Psoas muscle (tissue), 8 donors: ENCODE data around the gene CD2BP2. TPM values are rescaled to one million over a fixed set of nuclear protein-coding genes. Genes with fewer than 3 reads are reported as not detected.

Experiments
- ATAC-seq, 4 donors: fragments of 200-7000 bp; cut with Tn5 transposase; one replicate each; pipeline ENCODE4 v1.9.1; 2020; ENCODE audit warnings: moderate library complexity in 3 of 4, mild to moderate bottlenecking in 2 of 4
- DNase-seq, 2 donors: peaks; one replicate each; pipeline ENCODE4 v3.0.0-alpha.2; 2020
- H3K27ac ChIP-seq: fragments of 200-600 bp; one replicate; pipeline ENCODE4 v1.8.0; 2022
- H3K27me3 ChIP-seq, 3 donors: fragments of 200-600 bp in 1 of 3; one replicate each; pipeline versions ENCODE4 v1.6.1 to v1.8.0; 2013 to 2022; ENCODE audit warnings: low read length in 2 of 3, mild to moderate bottlenecking in 2 of 3, moderate library complexity in 1 of 3; ENCODE audit not compliant: insufficient read depth in 3 of 3
- H3K36me3 ChIP-seq, 2 donors: fragments of 200-600 bp in 1 of 2; one replicate each; pipeline versions ENCODE4 v1.6.1 to v1.8.0; 2013 to 2022; ENCODE audit warnings: low read depth in 1 of 2, mild to moderate bottlenecking in 1 of 2, moderate library complexity in 1 of 2; ENCODE audit not compliant: insufficient read depth in 1 of 2
- H3K4me1 ChIP-seq: fragments of 200-600 bp; one replicate; pipeline ENCODE4 v1.8.0; 2022
- H3K4me3 ChIP-seq: fragments of 200-600 bp; one replicate; pipeline ENCODE4 v1.8.0; 2022; ENCODE audit warnings: mild to moderate bottlenecking
- H3K9me3 ChIP-seq: fragments of 200-600 bp; one replicate; pipeline ENCODE4 v1.8.0; 2022
- WGBS, 3 donors: extraction: QIAGEN DNeasy Blood & Tissue Kit; methylation state at CpG; one replicate each; pipeline versions ENCODE4 v1.1.6 to v1.1.7; 2013; 5-methylcytosine and 5-hydroxymethylcytosine counted together
- intact Hi-C, 2 donors: fragments of 100-400 bp; cut with DNase I; formaldehyde crosslinking; loops; one replicate each; pipeline versions ENCODE4 v1.11.0 to v1.14.2; 2022
- polyA plus RNA-seq, 3 donors: library from polyadenylated mRNA; stranded (reverse); fragments of 200-250 nt; gene quantifications; one replicate each; pipeline ENCODE4 v1.2.3, GENCODE V29; 2013
- total RNA-seq, 4 donors: library from RNA; stranded (reverse); fragmentation: NEBNext Ultra II Directional in 2 of 4; extraction: Animal tissue kit (Norgen Biotek cat#: 25700) in 2 of 4; gene quantifications; one replicate each; pipeline versions ENCODE4 v1.2.1 to v1.2.4, GENCODE V29; 2021 to 2023
- TF ChIP-seq, protein P1 (sequence below): fragments of 200-600 bp; IDR thresholded peaks from one replicate; pipeline ENCODE4 v1.8.0; 2022; ENCODE audit warnings: antibody characterized with exemption
- donor health status: healthy with polysubstance abuse.
- donor health status: DM: no; HTN: no; CAD: no; lungs with moderate emphysema.
- donor health status: Bipolar disorder and iron deficiency.
- donor health status: healthy.
- donor health status: DM: yes; HTN: yes; CAD: no.
- donor health status: DM: no; HTN: no; CAD: no.
- donor health status: DM: no; HTN: no; CAD: no.
- donor health status: DM: yes; HTN: yes; CAD: no.

CD2BP2 gene
- total and polyA plus RNA-seq, 7 donors: 31.0 to 65.0 (median 55.6) TPM

DNA sequence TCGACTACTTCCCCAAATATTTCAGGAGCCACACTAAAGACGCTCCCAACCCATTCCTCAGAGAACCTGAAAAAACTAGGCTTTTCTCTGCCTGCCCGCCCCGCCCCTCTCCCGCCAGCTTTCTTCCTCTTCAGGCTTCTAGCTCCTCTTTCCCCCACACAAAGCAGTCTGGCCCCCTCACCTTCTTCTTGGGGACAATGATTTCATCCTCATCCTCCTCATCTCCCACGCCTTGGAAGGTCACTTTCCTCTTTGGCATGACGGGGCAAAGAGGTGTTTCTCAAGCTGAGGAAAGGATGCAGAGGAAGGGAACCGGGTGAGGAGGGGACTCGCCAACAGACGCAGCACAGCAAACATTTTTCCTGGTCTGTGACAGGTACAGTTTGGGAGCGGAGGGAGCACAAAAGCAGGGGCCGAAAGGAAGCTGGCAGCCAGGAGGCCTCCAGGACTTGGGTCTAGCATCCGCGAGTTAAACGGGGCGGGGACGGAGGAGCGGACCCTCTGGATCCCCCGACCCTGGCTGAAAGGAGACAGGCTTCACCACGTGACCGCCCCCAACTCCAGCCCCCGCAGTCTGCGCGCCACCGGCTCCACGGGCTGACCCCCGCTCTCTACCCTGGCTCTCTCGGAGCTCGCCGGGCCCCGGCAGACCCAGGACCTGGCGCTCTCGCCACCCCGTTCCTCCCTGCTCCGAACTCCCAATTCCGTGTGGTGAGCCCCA lies 525 bp downstream of the CD2BP2 start:
- 3 to 6% (median 4%) methylated on average over 25 to 36 of the region's 36 CpGs for WGBS, 3 donors
- peak overlapping the region; percentile 89 for H3K4me3 ChIP-seq
- H3K27me3 ChIP-seq: no peaks in the 10 kb centered on the region
- no peak for DNase-seq
- TF ChIP-seq, protein P1, sequence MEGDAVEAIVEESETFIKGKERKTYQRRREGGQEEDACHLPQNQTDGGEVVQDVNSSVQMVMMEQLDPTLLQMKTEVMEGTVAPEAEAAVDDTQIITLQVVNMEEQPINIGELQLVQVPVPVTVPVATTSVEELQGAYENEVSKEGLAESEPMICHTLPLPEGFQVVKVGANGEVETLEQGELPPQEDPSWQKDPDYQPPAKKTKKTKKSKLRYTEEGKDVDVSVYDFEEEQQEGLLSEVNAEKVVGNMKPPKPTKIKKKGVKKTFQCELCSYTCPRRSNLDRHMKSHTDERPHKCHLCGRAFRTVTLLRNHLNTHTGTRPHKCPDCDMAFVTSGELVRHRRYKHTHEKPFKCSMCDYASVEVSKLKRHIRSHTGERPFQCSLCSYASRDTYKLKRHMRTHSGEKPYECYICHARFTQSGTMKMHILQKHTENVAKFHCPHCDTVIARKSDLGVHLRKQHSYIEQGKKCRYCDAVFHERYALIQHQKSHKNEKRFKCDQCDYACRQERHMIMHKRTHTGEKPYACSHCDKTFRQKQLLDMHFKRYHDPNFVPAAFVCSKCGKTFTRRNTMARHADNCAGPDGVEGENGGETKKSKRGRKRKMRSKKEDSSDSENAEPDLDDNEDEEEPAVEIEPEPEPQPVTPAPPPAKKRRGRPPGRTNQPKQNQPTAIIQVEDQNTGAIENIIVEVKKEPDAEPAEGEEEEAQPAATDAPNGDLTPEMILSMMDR: no peak
- ATAC-seq: peak; percentile 12 to 44 (median 22)
- peaks cover 0 to 68% of the 10 kb centered on the region in 2 donors for H3K36me3 ChIP-seq
- peak overlapping the region; percentile 97 for H3K27ac ChIP-seq
- H3K9me3 ChIP-seq: no peaks in the 10 kb centered on the region
- H3K4me1 ChIP-seq: peaks cover 44% of the 10 kb centered on the region
- intact Hi-C loops: no loop called here

DNA sequence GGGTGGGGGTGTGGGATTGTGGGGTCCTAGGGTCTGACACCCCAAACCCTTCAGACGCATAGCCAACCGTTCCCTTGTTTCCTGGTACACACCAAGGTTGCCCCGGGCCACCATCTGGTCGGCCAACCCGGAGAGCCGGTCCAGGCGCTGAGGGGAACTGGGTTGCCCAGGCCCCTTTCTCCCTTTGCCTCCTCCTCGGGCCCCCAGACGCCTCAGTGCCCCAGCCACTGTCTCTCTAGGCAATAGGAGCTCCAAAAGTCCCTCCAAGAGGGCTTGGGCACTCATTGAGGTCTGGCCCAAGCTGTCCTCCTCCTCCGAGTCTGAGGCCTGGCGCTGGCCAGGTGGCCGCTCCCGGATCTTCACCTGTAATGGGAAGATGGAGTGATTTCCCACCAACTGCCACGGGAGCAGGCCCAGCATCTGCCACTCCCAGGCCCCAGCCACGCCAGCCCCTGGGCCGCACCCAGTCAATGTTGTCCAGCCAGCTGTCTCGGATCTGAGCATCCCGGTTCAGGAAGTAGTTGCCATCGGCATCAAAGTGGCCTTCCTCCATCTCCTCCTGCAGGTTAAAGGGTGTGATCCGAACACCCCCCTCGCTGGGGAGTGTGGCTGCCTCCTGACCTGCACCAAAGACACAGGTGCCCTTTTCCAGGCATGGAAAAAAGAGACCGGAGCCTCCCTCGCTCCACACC lies 1.5 kb downstream of the CD2BP2 start:
- H3K27ac ChIP-seq: peak overlapping the region; percentile 97
- intact Hi-C loops: no loop called here
- no peaks in the 10 kb centered on the region for H3K9me3 ChIP-seq
- DNase-seq (peak in 1 of 2 donors; percentile 41), ATAC-seq (no peak)
- no peaks in the 10 kb centered on the region for H3K27me3 ChIP-seq
- TF ChIP-seq, protein P1: no peak
- peaks cover 44% of the 10 kb centered on the region for H3K4me1 ChIP-seq
- WGBS, 3 donors: 85 to 87% (median 85%) methylated on average over 23 of the region's 23 CpGs
- peak overlapping the region; percentile 89 for H3K4me3 ChIP-seq
- H3K36me3 ChIP-seq: peaks cover 0 to 61% of the 10 kb centered on the region in 2 donors

DNA sequence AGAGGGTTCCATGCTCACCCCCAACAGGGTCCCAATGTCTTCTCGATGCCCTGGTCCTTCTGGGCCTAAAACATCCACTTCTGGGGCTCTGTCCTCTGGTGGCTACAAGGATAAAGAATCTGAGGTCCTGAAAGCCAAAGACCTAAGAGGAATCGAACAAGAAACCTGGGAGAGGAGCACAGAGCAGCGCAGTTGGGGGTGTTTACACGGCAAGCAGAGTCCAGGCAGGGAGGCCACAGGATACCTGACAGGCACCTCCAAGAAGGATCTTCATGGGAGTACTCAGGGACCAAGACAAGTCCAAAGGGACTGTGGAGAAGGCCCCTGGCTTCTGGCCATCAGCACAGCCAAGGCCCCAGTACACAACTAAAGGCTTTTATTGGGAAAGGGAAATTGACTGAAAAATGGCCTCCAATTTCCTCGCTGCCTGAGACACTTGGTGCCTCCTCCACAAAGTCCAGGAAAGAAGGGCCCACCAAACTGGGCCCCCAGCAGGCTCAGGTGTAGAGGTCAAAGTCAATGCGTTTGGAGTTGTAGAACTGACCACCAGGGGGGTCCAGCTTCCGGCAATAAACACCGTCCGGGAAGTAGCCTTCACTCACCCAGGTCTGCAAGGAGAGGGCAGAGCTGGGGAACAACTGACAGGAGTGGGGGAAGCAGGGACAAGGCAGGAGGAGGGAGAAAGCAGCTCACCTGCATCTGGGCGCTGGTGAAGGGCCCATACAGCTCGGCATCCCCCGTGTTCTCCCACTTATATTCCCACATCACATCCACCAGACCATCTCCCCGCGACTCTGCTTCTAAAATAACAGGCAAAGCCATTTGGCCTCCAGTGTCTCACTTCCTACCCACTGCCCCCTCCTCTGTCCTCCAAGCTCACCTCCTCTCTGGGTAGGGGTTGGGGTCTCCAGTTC lies 2.4 kb downstream of the CD2BP2 start:
- H3K9me3 ChIP-seq: no peaks in the 10 kb centered on the region
- H3K4me1 ChIP-seq: peaks cover 44% of the 10 kb centered on the region
- intact Hi-C loops: no loop called here
- peaks cover 0 to 54% of the 10 kb centered on the region in 2 donors for H3K36me3 ChIP-seq
- WGBS, 3 donors: 76 to 83% (median 77%) methylated on average over 13 to 14 of the region's 14 CpGs
- DNase-seq: peak in 1 of 2 donors; percentile 48
- H3K27me3 ChIP-seq: no peaks in the 10 kb centered on the region
- H3K4me3 ChIP-seq: no peak overlapping the region
- TF ChIP-seq, protein P1: peak; percentile 10
- peak overlapping the region; percentile 97 for H3K27ac ChIP-seq
- no peak for ATAC-seq

DNA sequence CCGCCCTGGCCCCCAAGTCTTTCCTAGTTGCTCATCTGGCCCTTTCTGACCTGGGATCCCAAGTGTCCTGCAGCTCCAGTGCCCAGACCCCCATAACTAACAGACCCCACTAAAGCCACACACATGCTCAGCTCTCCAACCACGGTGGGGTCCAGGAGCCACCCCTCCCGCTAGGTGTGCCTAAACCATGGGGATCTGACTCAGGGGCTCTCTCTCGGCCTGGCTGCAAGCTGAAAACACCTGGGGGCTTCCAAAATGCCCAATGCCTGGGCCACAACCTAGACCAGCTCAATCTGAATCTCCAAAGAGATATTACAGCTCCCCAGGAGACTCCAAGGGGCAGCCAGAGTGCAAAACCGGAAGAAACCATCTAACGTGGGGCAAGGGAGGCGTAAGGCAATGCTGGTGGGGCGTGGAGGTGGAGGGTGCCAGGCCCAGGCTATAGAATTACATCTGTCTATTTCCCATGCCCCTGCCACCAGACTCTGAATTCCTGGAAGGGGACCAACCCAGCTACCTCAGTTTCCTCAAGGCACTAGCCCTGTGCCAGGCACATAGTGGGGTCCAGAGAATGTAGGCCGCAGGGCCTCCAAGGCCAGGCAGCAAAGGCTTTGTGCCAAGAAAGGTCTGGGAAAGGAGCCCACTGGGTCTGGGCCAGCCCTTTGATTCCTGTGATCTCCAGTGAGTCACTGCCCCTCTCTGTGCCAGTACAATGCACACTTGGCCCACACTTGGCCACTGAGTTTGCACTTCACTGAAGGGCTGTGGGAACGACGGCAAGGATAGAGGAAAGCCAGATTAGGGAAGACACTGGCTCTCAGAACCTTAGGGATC lies 3.3 kb downstream of the CD2BP2 start:
- peak; percentile 89 to 92 for DNase-seq
- intact Hi-C loops: no loop called here
- ATAC-seq: peak; percentile 70 to 75 (median 74)
- 35 to 56% (median 45%) methylated on average over 11 of the region's 11 CpGs for WGBS, 3 donors
- Histone ChIP-seq H3K4me1 (peaks cover 44% of the 10 kb centered on the region), H3K27me3 (no peaks in the 10 kb centered on the region), H3K9me3 (no peaks in the 10 kb centered on the region), H3K4me3 (no peak overlapping the region), H3K27ac (peak overlapping the region; percentile 97), H3K36me3 (peaks cover 0 to 44% of the 10 kb centered on the region in 2 donors)
- TF ChIP-seq, protein P1: no peak
